ENCODE measurements around the gene RTN4IP1. TPM values are rescaled to one million over a fixed set of nuclear protein-coding genes. Genes with fewer than 3 reads are reported as not detected.
A peak's percentile ranks its signal among the peaks of the same experiment; 100 is the strongest.
"Not testable (repeated sequence)": the region's sequence is repeated elsewhere in the genome, so short reads cannot be mapped to it uniquely, and the experiment has no call there.

RTN4IP1 gene
- polyA plus RNA-seq, 6 donors from 2014 or later, result 14.1 to 38.8 (median 18.1) TPM

DNA sequence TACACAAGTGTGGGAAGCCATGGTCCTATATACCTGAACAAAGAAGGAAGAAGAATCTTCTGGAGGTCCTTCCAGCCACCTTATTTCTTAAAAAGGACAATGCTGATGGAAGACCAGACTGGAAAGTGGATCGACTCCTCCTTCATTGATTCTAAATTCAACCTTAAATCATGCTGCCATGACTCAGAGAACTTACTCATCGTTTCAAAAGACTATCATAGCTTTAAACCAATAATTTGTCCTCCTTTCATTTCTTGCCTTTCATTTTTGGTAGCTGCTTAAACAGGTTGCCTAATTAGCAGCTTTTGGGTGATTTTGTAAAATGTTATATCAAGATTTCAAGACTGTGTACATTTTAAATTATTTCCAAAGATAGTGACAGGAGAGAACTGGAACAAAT lies 60.8 kb downstream of the RTN4IP1 start:
- ATAC-seq (ENCODE audit: low read depth in 2 of 2), result no peak
- Mint-ChIP-seq H3K4me3 (no peak overlapping the region), H3K9me3 (no peaks in the 10 kb centered on the region)

DNA sequence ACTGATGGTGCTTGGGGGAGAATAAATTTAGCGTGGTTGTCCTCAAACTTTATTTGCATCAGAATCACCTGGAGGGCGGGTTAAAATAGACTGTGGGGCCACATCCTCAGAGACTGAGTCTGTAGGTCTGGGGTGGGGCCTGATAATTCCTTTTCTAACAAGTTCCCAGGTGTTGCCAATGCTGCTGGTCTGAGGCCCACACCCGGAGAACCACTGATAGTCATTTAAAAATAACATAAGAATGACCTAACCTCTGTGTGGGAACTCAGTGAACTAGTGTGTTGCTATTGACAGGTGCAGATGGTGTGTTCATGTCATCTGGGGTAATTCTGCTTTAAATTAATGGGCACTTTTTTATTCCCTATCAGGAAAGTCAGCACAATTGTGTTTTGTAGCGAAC lies 64.8 kb downstream of the RTN4IP1 start:
- Mint-ChIP-seq H3K4me1 (peaks cover 0 to 5% (median 3%) of the 10 kb centered on the region in 3 donors), H3K9me3 (no peaks in the 10 kb centered on the region), H3K27me3 (no peaks in the 10 kb centered on the region), H3K27ac (peak overlapping the region in 2 of 6 donors; percentile 67 to 77), H3K36me3 (peaks cover 5 to 25% of the 10 kb centered on the region in 2 donors), H3K4me3 (no peak overlapping the region)
- DNase-seq (no peak), ATAC-seq (ENCODE audit: low read depth in 2 of 2) (no peak)

More for the DNA sequence above, 60.8 kb downstream of the RTN4IP1 start:
- Mint-ChIP-seq H3K4me1 (peaks cover 3 to 13% (median 5%) of the 10 kb centered on the region in 3 donors), H3K27me3 (no peaks in the 10 kb centered on the region), H3K36me3 (peaks cover 5 to 32% of the 10 kb centered on the region in 2 donors), H3K27ac (peak overlapping the region in 1 of 6 donors; percentile 81)
- no peak for DNase-seq

DNA sequence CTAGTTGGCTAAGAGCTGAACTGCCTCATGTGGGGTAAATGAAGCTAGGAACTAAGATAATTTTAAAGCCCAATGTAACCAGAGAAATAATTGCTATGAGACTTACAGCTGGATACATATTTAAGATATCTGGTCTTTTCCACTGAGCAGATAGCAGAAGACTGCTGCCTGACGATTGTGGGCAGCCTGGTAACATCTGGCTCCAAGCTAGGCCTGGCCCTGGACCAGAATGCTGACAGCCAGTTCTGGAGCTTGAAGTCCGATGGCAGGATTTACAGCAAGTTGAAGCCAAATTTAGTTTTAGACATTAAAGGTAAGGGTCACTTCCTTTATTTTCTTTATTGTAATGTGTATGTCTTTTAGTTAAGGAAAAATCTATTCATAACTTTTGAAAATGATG lies 65.7 kb downstream of the RTN4IP1 start:
- Mint-ChIP-seq H3K4me1 (peaks cover 0 to 5% (median 3%) of the 10 kb centered on the region in 3 donors), H3K27ac (no peak overlapping the region), H3K4me3 (no peak overlapping the region), H3K27me3 (no peaks in the 10 kb centered on the region), H3K9me3 (no peaks in the 10 kb centered on the region), H3K36me3 (peaks cover 5 to 24% of the 10 kb centered on the region in 2 donors)
- no peak for DNase-seq
- no peak for ATAC-seq (ENCODE audit: low read depth in 2 of 2)

DNA sequence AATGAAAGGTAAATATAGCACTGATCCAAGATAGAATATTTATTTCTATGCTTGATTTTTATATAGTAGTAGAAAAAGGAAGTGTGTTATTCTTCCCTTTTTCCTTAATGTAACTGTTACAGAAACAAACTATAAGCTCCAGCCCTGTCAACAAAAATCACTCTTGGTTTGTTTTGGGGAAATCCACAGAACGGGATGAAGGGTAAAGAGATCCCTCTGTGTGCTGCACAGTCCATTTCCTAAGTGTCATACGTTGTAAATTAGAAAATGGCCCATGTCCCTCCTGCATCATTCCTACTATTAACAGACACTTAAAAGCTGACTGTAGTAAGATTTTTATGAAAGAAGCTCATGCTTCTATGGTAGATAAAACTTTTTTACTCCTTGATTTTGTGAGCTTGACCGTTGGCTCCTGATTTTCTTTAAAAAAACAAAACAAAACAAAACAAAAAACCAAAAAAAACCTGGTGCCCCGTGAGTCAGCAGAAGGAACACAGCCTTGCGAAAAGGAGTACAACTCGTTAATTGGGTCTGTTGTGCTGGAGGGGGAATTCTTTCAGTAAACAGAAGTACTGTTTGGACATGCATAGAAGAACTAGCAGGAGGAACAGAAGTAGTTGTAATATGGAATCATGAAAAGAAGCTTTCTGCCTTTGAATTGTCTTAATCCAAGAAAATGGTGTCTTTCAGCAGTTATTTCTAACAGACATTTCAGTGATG lies 67.5 kb downstream of the RTN4IP1 start:
- Mint-ChIP-seq H3K27ac (peak overlapping the region in 1 of 6 donors; percentile 58), H3K9me3 (no peaks in the 10 kb centered on the region), H3K27me3 (no peaks in the 10 kb centered on the region), H3K4me1 (peaks cover 0 to 5% (median 3%) of the 10 kb centered on the region in 3 donors), H3K36me3 (peaks cover 0 to 15% of the 10 kb centered on the region in 2 donors), H3K4me3 (no peak overlapping the region)
- no peak for ATAC-seq (ENCODE audit: low read depth in 2 of 2)
- no peak for DNase-seq

DNA sequence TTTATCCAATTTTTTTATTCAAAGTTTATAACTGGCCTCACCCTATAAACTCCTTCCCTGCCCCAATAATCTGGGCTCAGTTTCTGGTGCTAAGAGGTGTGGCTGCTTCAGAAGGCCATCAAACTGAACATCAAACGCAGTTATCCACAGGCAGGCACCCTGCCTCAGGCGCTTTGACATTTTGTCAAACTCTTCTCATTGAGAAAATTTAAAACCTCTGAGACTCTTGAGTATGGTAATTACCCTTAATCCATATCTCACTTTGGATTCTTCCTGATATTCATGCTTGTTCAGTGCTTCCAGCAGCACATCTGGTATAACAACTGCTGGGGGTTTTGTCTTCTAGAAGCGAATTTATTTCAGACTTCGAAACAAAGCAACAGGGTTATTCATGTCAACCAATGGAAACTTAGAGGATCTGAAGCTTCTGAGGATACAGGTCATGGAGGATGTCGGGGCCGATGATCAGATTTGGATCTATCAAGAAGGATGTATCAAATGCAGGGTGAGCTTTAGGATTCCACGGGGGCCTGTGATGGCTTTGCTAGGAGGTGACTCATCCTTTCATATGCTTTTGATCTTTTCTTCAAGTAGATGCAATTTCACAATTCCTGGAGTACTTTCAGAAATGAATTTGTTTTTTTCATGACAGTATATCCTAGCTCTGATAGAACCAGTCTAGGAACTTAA lies 68.2 kb downstream of the RTN4IP1 start:
- Mint-ChIP-seq H3K27me3 (no peaks in the 10 kb centered on the region), H3K9me3 (no peaks in the 10 kb centered on the region), H3K27ac (peak overlapping the region in 5 of 6 donors; percentile 18 to 64 (median 39)), H3K4me1 (peaks cover 0 to 9% (median 0%) of the 10 kb centered on the region in 3 donors), H3K36me3 (peaks cover 0 to 15% of the 10 kb centered on the region in 2 donors), H3K4me3 (no peak overlapping the region)
- no peak for ATAC-seq (ENCODE audit: low read depth in 2 of 2)
- DNase-seq, result no peak

DNA sequence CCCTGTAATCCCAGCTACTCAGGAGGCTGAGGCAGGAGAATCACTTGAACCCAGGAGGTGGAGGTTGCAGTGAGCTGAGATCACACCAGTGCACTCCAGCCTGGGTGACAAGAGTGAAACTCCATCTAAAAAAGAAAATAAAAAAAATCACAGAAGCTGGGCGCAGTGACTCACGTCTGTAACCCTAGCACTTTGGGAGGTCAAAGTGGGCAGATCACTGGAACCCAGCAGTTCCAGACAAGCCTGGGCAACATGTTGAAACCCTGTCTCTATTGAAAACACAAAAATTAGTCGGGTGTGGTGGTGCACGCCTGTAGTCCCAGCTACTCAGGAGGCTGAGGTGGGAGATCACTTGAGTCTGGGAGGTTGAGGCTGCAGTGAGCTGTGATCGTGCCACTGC lies 69.6 kb downstream of the RTN4IP1 start:
- not testable (repeated sequence) for H3K36me3 Mint-ChIP-seq; H3K4me1 Mint-ChIP-seq; DNase-seq; H3K4me3 Mint-ChIP-seq; ATAC-seq (ENCODE audit: low read depth in 2 of 2); H3K27me3 Mint-ChIP-seq; H3K9me3 Mint-ChIP-seq
- H3K27ac Mint-ChIP-seq, result peak overlapping the region in 1 of 6 donors; percentile 39

DNA sequence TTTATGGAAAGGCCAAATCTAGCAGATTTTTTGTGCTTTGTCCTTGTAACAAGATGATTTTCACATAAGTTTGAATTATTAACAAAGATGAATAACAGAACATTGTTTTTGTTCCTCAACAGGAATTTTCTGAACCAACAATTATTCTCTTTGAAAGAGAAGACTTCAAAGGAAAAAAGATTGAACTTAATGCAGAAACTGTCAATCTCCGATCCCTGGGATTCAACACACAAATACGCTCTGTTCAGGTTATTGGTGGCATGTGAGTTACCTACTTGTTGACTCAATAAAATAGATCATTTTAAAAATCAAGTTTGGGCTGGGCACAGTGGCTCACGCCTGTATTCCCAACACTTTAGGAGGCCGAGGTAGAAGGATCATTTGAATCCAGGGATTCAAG lies 70.9 kb downstream of the RTN4IP1 start:
- peak overlapping the region in 1 of 6 donors; percentile 31 for H3K27ac Mint-ChIP-seq
- H3K4me3 Mint-ChIP-seq, result no peak overlapping the region
- DNase-seq (no peak), ATAC-seq (ENCODE audit: low read depth in 2 of 2) (no peak)
- peaks cover 7 to 12% of the 10 kb centered on the region in 2 donors for H3K36me3 Mint-ChIP-seq
- H3K9me3 Mint-ChIP-seq, result no peaks in the 10 kb centered on the region
- H3K4me1 Mint-ChIP-seq, result peaks cover 0 to 5% (median 4%) of the 10 kb centered on the region in 3 donors
- no peaks in the 10 kb centered on the region for H3K27me3 Mint-ChIP-seq

DNA sequence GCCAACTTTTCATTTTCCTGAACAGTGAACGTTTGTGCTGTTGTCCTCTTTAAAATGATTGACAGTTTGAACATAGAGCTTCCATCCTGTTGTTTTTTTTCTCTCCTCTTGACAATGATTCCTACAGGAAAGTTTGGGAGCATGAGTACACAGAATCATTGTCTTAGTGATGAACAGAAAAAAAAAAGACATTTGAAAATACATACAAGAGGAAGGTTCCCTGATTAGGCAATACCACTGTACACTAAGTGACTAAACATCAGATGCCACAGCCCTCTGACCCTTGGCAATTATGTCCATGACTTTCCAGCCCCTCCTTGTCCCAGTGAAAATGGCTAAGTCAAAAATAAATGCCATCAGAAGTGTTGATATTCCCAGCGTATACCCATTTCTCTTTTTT lies 71.5 kb downstream of the RTN4IP1 start:
- no peak for DNase-seq

DNA sequence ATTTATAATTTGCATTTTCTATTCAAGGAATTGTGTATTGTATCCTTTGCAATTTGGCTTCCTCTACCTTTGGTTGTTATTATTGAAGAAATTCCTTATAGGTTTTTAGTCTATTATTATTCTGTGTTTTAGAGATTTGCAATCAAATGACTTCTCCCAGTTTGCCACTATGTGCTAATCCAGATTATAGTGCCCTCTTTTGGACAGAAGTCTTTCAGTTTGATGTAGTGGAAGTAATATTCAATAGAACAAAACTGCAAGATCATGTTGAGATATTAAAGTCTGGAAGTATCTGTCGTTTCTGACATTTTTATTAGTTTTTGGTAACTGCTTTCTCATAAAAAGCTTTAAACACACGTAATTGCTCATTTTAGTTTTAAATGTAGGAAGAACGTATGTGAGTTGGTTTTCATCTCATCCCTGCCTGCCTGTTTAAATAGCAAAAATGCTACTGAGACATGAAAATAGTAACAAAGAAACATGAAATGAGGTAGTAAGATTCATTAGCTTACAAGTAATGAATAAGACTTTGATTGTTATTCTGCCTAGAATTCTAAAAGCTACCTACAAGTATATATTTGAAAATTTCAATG lies 72.8 kb downstream of the RTN4IP1 start:
- H3K27me3 Mint-ChIP-seq, result no peaks in the 10 kb centered on the region
- peaks cover 12 to 21% of the 10 kb centered on the region in 2 donors for H3K36me3 Mint-ChIP-seq
- peak overlapping the region in 1 of 6 donors; percentile 78 for H3K27ac Mint-ChIP-seq
- no peak overlapping the region for H3K4me3 Mint-ChIP-seq
- ATAC-seq (ENCODE audit: low read depth in 2 of 2) (peak; percentile 53 to 69), DNase-seq (peak; percentile 34)
- no peaks in the 10 kb centered on the region for H3K9me3 Mint-ChIP-seq
- H3K4me1 Mint-ChIP-seq, result peaks cover 5 to 12% (median 7%) of the 10 kb centered on the region in 3 donors

More for the DNA sequence above, 71.5 kb downstream of the RTN4IP1 start:
- peaks cover 11 to 15% of the 10 kb centered on the region in 2 donors for H3K36me3 Mint-ChIP-seq
- peaks cover 0 to 5% (median 4%) of the 10 kb centered on the region in 3 donors for H3K4me1 Mint-ChIP-seq
- peak overlapping the region in 1 of 6 donors; percentile 31 for H3K27ac Mint-ChIP-seq
- ATAC-seq (ENCODE audit: low read depth in 2 of 2), result no peak
- H3K9me3 Mint-ChIP-seq, result no peaks in the 10 kb centered on the region
- H3K27me3 Mint-ChIP-seq, result no peaks in the 10 kb centered on the region
- H3K4me3 Mint-ChIP-seq, result no peak overlapping the region

DNA sequence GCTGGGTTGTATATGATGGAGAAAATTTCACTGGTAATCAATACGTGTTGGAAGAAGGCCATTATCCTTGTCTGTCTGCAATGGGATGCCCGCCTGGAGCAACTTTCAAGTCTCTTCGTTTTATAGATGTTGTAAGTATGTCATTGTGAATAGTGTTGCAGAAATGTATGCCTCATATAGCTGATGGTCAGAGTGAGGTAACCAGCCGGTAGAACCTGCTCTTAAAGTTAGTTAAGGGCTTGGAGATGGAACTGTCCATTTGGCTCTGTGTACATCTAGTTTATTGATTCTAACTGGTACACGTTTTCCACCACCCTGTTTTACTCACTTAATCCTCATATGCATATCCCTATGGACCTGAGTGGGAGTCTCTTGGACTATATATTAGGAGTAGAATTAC lies 73.5 kb downstream of the RTN4IP1 start:
- H3K27me3 Mint-ChIP-seq, result no peaks in the 10 kb centered on the region
- no peak overlapping the region for H3K27ac Mint-ChIP-seq
- no peak for DNase-seq
- H3K4me3 Mint-ChIP-seq, result no peak overlapping the region
- H3K36me3 Mint-ChIP-seq, result peaks cover 19 to 22% of the 10 kb centered on the region in 2 donors
- peaks cover 5 to 16% (median 9%) of the 10 kb centered on the region in 3 donors for H3K4me1 Mint-ChIP-seq
- no peak for ATAC-seq (ENCODE audit: low read depth in 2 of 2)
- peaks cover 0 to 5% (median 0%) of the 10 kb centered on the region in 7 donors for H3K9me3 Mint-ChIP-seq

DNA sequence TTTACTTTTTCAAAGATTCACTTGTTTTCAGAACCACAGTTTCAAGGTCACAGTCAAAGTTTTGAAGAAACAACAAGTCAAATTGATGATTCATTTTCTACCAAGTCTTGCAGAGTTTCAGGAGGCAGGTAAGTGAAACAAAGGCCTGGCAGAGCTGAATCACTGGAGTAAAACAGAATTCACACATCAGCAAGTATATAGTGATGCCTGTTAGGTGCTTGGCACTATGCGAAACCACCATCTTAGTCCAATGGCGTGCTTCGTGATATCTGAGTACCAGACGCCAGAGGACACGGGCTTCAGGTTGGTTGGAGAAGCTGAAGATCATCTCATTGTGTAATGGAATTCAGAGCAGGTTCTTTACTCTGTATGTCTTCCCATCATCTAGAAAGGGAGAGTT lies 75.9 kb downstream of the RTN4IP1 start:
- no peaks in the 10 kb centered on the region for H3K27me3 Mint-ChIP-seq
- peaks cover 5 to 23% (median 14%) of the 10 kb centered on the region in 3 donors for H3K4me1 Mint-ChIP-seq
- H3K4me3 Mint-ChIP-seq, result no peak overlapping the region
- ATAC-seq (ENCODE audit: low read depth in 2 of 2) (no peak), DNase-seq (no peak)
- peaks cover 0 to 5% (median 0%) of the 10 kb centered on the region in 7 donors for H3K9me3 Mint-ChIP-seq
- H3K36me3 Mint-ChIP-seq, result peaks cover 19 to 30% of the 10 kb centered on the region in 2 donors
- H3K27ac Mint-ChIP-seq, result peak overlapping the region in 4 of 6 donors; percentile 59 to 90 (median 70)

DNA sequence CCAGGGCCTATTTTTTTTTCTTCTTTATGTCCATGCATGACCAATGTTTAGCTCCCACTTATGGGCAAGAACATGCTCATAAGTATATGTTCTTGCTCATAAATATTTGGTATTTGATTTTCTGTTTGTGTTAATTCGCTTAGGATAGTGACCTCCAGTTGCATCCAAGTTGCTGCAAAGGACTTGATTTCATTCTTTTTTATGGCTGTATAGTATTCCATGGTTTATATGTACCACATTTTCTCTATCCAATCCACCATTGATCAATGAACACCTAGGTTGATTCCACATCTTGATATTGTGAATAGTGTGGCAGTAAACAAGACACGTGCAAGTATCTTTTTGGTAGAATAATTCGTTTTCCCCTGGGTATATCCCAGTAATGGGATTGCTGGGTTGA lies 78.1 kb downstream of the RTN4IP1 start:
- H3K9me3 Mint-ChIP-seq, result peaks cover 0 to 5% (median 0%) of the 10 kb centered on the region in 7 donors
- ATAC-seq (ENCODE audit: low read depth in 2 of 2) (no peak), DNase-seq (no peak)
- no peak overlapping the region for H3K4me3 Mint-ChIP-seq
- peaks cover 14 to 46% (median 28%) of the 10 kb centered on the region in 3 donors for H3K4me1 Mint-ChIP-seq
- H3K36me3 Mint-ChIP-seq, result peaks cover 19 to 34% of the 10 kb centered on the region in 2 donors
- peak overlapping the region in 2 of 6 donors; percentile 10 to 43 for H3K27ac Mint-ChIP-seq
- no peaks in the 10 kb centered on the region for H3K27me3 Mint-ChIP-seq

DNA sequence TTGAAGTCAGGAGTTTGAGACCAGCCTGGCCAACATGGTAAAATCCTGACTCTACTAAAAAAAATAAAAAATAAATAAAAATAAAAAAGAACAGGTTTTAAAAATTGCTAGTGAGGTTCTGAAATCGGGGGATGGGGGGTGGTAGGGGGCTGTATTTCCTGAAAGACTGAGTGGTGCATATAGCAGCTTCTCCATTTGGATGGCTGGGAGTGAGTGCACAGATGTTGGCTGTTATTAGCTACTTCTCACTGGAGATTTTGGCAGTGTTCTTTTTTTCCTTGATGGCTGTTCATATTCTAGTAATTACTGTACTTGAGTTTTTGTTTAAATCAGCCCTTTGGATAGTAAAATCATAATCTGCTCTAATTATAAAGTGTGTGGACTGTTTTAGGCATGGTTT lies 79.8 kb downstream of the RTN4IP1 start:
- Mint-ChIP-seq H3K4me1 (peaks cover 18 to 59% (median 37%) of the 10 kb centered on the region in 3 donors), H3K4me3 (no peak overlapping the region), H3K9me3 (peaks cover 0 to 5% (median 0%) of the 10 kb centered on the region in 7 donors), H3K36me3 (peaks cover 25 to 41% of the 10 kb centered on the region in 2 donors), H3K27ac (peak overlapping the region in 5 of 6 donors; percentile 28 to 97 (median 83)), H3K27me3 (no peaks in the 10 kb centered on the region)
- ATAC-seq (ENCODE audit: low read depth in 2 of 2) (no peak), DNase-seq (no peak)
